ENCODE data around the gene RPL26. TPM values are rescaled to one million over a fixed set of nuclear protein-coding genes. Genes with fewer than 3 reads are reported as not detected.
A peak's percentile ranks its signal among the peaks of the same experiment; 100 is the strongest.

Gene RPL26
- total and polyA plus RNA-seq, 2 donors (not counting 1 experiment from before 2014, with no cell fraction given) = 2,684 to 4,449 TPM

GRCh38 chr17:8393470-8394231, 10.7 kb upstream of the RPL26 start:
- TF ChIP-seq CTCF (IDR thresholded peaks at IDR 0.05) = no peak
- no peak for TF ChIP-seq EZH2 (IDR thresholded peaks at IDR 0.05; ENCODE audit: borderline replicate concordance, insufficient read depth, low read depth, low read length, poor library complexity, severe bottlenecking)
- peak overlapping the region; percentile 10 to 21 for H3K27ac ChIP-seq (ENCODE audit: low read length in 2 of 2)
- ChIA-PET CTCF (interaction anchor here (0.7 to 1.8 kb wide), 5 partner anchors 10 to 392 kb away, joined by 3 to 6 read pairs (median 5); no protein-coding TSS in a partner anchor), POLR2A (no interaction called here)
- H3K4me1 ChIP-seq (ENCODE audit: control insufficient read depth in 2 of 2, insufficient read depth in 2 of 2, low read length in 2 of 2) = peaks cover 11 to 14% of the 10 kb centered on the region in 2 donors
- Mint-ChIP-seq H3K27me3 (peaks cover 19% of the 10 kb centered on the region), H3K4me1 (peaks cover 9% of the 10 kb centered on the region), H3K9me3 (ENCODE audit: insufficient read depth) (no peaks in the 10 kb centered on the region), H3K27ac (no peak overlapping the region), H3K4me3 (peak overlapping the region; percentile 45)
- H3K4me3 ChIP-seq (ENCODE audit: control extremely low read depth in 1 of 5, extremely low read depth in 1 of 5, insufficient read depth in 1 of 5, low read depth in 2 of 5, low read length in 4 of 5) = no peak overlapping the region
- no peak overlapping the region for H3K9ac ChIP-seq (ENCODE audit: low read length)
- intact Hi-C loops (cut with micrococcal nuclease) = no loop called here
- H3K4me2 ChIP-seq (replicated peaks; ENCODE audit: low read depth, low read length, poor library complexity, severe bottlenecking) = peak overlapping the region; percentile 52
- no peaks in the 10 kb centered on the region for H3K79me2 ChIP-seq (ENCODE audit: control insufficient read depth, insufficient read depth, low read length)
- H3K9me3 ChIP-seq (ENCODE audit: control extremely low read depth in 1 of 3, control insufficient read depth in 2 of 3, insufficient read depth in 1 of 3, low read length in 2 of 3) = peaks cover 0 to 19% (median 2%) of the 10 kb centered on the region in 3 donors
- ATAC-seq (ENCODE audit: low read depth) = peak; percentile 71
- H2AFZ ChIP-seq (ENCODE audit: insufficient read depth, low read depth, low read length, poor library complexity, severe bottlenecking) = peak overlapping the region; percentile 71
- DNase-seq = peak; percentile 66
- WGBS (ENCODE audit: insufficient coverage) = 33% methylated on average over 3 of the region's 8 CpGs
- peaks cover 0 to 18% (median 8%) of the 10 kb centered on the region in 4 experiments for H3K27me3 ChIP-seq (replicated peaks in 1 of 4; ENCODE audit: control extremely low read depth in 1 of 4, control insufficient read depth in 3 of 4, insufficient read depth in 4 of 4, low read length in 3 of 4)
- H3K36me3 ChIP-seq (replicated peaks in 1 of 2; ENCODE audit: control extremely low read depth in 1 of 2, control insufficient read depth in 1 of 2, extremely low read depth in 1 of 2, insufficient read depth in 2 of 2, low read length in 1 of 2) = no peaks in the 10 kb centered on the region
- no peaks in the 10 kb centered on the region for H4K20me1 ChIP-seq (ENCODE audit: control insufficient read depth, insufficient read depth, low read length, poor library complexity, severe bottlenecking)
